GM19240 (cell line): ENCODE measurements around the gene PLEKHJ1.

Source experiments
- DNase-seq: peaks from one replicate; pipeline ENCODE4 v3.0.0; 2011; ENCODE audit warnings: low spot score; ENCODE audit not compliant: insufficient read length

PLEKHJ1 gene

DNA sequence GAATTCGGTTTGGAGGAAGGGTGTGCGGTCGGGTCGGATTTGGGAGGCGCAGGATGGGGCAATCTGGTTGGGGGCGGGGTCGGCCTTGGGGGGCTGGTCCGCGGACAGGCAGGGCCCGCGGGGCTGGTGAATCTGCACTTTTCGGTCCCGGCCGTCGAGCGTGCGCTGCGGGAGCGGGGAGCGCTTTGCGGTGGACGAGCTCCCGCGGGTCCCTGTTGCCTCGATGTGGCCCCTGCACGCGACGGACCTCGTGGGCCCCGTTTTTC is 34.0 kb upstream of the PLEKHJ1 start:
- DNase-seq: no peak

DNA sequence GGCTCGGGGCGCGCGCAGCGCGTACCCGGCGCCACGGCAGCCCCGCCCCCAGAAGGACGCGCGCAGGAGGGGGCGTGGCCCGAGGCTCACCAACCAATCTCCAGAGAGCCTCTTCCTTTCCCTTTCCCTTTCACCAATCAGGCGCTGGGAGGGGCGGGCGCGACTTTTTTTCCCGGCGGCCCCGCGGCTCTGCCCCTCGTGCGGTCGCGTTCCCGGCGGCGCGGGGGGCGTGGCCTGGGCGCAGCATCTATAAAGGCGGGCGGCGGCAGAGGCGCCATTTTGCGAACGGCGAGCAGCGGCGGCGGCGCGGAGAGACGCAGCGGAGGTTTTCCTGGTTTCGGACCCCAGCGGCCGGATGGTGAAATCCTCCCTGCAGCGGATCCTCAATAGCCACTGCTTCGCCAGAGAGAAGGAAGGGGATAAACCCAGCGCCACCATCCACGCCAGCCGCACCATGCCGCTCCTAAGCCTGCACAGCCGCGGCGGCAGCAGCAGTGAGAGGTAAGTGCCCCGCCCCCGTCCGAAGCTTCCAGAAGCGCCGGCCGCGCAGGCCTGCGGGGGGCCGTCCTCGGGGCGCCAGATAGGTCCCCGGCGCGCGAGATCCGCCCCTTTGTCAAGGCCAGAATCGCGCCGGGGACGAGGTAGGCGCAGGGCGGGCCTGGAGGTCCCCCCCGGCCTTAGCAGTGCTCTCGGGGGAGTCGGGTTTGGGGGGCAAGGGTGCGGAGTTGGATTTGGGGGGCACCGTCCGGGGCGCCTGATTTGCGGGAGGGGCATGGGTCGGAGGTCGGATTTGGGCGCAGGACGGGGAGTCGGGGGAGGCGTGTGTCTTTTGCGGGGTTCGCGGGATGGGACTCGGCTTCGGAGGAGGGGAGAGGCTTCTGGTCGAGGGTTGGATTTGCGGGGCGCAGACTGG is 33.4 kb upstream of the PLEKHJ1 start:
- peak; percentile 97 for DNase-seq

DNA sequence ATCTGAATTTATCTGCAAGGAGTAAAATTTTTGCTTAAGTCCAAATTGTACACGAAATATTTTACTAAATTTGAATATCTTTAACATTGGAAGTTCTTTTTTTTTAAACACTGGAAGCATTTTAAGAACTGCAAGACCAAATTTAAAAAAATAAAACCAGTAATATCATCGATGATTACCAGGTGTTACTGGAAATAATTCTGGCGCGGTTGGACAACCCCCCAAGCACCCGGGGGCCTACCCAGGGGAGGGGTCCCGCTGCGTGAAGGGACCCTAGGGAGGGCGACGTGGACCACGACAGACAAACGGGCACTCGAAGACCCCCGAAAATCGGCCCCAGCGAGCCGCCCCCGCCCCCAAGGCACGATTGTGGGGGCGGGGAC is 32.7 kb upstream of the PLEKHJ1 start:
- no peak for DNase-seq

DNA sequence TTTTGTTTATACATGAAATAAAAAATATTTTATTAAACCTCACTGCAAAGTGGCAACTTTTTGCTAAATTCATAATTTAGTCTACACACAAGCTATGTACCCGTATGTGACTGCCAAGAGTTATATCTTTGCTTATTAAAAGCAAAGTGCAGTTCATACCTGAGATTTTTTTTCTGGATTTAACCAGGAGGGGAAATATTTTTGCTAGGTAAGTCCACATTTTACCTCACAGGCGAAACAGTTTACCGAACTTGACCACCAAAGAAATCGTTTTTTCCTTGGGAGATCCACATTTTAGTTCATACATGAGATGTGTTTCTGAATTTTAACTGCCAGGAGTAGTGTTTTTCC is 32.3 kb upstream of the PLEKHJ1 start:
- no peak for DNase-seq

DNA sequence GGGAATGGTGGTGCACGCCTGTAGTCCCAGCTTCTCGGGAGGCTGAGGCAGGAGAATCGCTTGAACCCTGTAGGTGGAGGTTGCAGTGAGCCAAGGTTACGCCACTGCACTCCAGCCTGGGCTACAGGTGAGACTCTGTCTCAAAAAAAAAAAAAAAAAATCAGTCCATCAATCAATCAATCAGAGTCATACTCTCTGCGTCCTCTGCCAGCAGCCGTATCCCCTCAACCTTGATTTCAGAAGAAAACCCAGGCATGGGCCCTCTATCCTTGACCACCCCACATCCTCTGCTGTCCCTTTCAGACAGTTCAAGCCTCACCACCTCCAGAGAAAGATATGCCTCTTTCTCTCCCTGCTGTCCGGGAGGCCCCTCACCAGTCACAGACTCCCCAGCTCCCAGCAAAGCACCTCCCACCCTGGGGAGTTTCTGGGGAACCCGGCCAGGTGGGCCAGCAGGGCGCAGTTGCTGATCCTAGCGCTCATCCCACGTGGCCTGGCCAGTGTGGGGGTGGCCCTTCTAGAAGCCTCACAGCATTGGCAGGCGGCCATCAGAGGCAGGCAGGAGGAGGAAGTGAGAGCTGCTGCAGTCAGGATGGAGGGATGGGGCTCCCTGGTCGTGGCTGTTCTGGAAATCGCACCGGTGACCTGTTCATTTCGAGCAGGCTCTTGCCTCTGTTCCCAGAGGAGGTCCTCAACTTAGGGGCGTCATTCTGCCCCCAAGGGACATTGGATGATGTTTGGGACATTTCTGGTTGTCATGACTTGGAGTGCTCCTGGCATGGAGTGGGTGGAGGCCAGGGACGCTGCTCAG is 30.3 kb upstream of the PLEKHJ1 start:
- no peak for DNase-seq

DNA sequence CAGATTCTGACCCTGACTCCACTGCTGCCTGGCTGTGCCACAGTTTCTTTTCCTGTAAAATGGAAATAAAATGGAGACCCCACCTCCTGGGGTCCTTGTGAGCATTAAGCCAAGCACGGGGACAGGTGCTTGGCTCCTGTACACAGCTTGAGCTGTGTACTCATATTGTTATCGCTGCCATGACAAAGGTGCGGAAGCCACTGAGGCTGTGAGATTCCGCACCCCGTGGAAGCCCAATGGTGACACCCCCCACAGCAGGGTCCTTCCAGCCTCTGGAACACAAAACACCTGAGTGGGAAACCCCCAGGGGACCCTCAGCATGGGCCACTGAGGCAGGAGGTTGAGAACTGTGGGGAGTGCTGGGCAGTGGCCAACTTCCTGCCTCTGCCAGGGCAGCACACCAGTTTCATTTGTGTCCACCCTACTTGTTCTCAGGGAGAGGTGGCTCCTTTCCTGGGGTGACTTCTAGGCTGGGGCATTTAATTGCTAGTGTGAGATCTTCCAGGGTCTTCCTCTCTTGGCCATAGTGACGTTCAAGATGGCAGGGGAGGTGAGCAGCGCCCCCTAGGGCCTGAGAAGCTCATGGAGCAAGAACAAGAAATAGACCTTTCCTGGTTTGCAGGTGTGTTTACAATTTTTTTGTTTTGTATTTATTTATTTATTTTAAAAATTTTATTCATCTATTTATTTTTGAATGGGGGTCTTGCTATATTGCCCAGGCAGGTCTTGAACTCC is 25.5 kb upstream of the PLEKHJ1 start:
- DNase-seq: no peak

DNA sequence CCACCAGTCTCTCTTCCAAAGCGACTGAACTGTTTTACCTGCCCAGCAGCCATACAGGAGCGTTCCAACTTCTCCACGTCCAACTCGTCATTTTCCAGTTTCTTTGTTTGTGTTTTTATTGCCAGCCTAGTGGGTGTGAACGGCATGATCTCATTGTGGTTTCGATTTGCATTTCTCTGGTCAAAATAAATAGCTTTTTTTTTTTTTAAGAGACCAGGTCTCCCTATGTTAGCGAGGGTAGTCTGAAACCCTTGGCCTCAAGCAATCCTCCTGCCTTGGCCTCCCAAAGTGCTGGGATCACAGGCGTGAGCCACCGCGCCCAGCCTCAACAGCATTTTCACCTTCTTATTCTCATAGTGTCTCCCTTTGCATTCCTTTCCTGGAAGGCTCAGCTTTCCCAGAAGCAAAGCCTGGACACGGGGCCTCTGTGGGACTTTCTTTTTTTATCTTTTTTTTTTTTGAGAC is 24.2 kb upstream of the PLEKHJ1 start:
- no peak for DNase-seq

DNA sequence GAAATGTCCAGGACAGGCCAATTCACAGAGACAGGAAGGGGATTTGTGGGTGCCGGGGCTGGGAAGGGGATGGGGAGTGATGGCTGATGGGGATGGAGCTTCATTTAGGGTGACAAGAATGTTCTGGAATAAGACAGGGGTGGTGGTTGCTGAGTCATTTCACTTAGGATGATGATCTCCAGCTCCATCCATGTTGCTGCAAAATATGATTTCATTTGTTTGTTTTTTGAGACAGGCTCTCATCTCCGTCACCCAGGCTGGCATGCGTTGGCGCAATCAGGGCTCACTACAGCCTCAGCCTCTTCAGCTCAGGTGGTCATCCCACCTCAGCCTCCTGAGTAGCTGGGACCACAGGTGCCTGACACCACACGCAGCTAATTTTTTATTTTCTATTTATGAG is 23.2 kb upstream of the PLEKHJ1 start:
- no peak for DNase-seq

DNA sequence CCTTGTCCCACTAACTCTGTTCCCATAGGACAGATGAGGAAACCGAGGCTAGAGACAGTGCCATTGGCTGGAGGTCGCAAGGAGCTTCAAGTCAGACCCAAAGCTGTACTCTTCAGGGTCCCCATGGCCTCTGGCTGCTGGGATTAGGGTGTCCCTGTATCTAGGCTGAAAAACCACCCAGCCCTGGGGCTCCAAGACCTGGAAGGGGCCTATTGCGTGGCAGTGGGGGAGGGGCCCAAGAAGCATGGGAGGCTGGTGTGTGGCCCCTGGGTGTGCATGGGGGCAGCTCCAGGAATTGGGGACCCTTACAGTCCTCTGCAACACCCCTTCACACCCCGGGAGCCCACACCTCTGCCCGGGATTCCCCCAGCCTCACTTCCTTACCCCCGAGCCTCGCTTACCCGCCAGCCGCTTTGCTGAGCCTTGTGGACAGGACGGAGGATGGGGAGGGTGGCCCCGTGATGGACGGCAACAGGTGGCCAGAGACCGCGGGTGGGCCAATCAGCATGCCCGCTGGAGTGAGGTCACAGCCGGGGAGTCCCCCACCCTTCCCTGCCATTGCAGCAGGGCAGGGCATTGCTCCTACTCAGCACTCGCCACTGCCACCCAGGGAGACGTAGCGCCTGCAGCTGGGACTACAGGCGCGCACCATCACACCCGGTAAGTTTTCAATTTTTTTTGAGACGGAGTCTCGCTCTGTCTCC is 20.0 kb upstream of the PLEKHJ1 start, which contains the start of gene JSRP1:
Gene JSRP1, minus strand, starts transcription at position 436 of the 704 bp plus-strand sequence. CDS start 1,103 bp downstream, outside the sequence.
- DNase-seq: no peak

DNA sequence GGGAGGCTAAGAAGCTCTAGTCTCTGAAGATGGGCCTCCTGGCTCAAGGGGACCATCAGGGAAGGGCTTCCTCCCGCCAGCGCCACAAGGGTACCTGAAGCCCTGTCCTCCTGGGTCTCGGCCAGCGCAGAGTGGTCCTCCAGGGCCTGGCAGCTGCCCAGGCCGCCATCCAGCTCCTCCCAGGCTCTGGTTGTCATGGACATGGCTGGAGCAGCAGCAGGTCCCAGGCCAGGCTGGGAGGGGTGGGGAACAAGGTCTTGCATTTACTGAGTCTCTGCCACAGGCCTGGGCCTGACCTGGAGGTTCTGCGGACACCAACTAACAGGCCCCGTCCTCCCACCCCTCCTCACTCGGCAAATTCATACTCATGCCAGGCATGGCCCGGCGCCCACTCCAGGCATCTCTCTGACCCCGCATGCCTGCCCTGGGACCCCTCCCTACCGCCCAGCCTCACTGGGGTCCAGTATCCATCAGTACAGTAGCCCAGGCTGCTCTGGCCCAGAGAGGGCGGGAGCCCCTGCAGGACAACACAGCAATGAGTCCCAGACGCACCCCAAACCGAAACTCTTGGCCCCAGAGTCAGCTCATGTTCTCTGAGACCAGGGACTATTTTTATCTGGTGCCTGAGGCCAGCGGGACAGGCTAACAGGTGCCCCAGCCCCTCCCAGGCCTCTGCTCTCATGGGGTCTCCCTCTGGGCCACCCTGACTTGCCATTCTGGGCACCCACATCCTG is 19.1 kb upstream of the PLEKHJ1 start:
- DNase-seq: no peak

DNA sequence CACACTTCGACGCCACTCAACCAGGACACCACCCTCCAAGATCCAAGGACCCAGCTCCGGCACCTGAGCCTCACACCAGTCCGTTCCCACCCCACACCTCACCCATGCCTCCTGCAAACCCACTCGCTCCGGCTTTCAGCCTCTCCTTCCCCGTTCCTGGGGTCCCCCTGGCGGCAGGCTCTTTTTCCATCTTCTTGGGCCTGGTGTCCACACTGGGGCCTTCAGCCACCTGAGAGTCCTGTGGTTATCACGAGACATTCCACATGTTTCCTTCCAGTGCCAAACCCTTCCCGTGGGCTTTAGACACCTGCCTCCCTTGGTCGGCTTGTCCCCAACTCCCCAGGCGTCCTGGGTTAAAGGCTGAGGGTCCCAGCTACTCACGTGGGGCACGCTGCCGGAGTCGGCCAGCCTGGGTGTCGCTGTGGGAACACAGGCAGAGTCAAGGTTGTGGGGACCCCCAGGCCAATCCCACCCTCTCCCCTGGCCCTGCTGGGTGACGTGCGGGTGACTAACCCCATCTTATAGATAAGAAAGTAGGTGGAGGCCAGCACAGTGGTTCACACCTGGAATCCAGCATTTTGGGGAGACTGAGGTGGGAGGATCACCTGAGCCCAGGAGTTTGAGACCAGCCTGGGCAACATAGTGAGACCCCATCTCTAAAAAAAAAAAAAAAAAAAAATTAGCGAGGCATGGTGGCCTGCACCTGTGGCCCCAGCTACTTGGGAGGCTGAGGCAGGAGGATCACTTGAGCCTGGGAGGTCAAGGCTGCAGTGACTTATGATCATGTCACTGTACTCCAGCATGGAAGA is 18.1 kb upstream of the PLEKHJ1 start:
- no peak for DNase-seq

DNA sequence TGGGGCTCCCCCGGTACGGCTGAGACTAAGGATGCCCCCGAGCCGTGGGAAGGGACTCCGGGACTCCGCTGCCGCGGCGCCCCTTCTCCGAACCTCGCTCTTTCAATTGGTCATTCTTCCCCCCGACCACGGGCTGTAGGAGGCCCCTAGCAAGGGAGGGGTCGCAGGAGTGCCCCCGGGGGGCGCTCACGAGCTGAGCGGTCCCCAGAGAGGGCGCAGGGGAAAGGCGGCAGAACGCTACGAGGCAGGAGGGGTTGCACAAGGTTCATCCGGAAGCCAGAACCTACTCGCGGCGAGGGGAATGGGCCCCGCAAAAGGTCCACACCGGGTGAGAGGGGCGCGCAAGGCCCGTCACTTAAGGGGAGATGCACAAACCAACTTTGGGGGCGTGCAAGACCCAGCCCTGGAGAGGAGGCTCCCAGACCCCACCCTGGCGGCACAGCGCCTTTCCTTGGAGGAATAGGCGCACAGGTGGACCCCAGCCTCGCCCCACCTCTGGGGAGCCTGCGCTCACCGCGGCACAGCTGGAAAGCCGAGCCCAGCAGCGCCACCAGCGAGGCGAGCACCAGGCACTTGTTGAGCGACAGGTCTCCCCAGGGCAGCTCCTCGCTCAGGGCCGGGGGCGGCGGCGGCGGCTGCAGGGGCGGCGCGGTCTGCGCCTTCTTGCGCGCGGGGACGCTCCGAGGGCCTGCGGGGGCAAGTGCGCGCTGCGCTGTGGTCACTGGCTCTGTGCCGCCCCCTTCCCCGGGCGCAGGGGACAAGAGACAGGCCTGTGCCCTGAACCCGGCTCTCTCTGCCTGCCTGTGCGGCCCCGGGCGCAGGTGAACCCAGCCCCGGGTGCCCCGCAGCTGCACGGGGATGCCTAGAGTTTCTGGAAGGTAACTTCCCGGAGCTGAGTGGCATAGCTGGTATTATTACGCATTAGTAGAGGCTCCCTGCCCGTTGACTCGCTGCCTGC is 17.3 kb upstream of the PLEKHJ1 start:
- no peak for DNase-seq

DNA sequence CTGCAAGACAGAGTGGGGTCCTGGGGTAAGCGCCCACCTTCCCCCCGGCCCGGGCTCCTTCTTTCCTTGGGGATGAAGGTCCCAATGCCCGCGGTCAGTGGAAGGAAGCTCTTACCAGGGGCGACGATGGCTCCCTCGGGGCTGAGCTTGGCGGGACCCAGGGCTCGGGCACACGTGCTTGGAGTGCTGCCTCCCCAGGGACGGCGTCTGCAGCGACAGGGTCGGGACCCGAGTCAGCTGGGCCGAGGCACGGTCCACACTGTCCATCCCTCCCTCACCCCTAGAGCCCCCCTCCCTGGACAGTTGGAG is 16.6 kb upstream of the PLEKHJ1 start:
- no peak for DNase-seq

DNA sequence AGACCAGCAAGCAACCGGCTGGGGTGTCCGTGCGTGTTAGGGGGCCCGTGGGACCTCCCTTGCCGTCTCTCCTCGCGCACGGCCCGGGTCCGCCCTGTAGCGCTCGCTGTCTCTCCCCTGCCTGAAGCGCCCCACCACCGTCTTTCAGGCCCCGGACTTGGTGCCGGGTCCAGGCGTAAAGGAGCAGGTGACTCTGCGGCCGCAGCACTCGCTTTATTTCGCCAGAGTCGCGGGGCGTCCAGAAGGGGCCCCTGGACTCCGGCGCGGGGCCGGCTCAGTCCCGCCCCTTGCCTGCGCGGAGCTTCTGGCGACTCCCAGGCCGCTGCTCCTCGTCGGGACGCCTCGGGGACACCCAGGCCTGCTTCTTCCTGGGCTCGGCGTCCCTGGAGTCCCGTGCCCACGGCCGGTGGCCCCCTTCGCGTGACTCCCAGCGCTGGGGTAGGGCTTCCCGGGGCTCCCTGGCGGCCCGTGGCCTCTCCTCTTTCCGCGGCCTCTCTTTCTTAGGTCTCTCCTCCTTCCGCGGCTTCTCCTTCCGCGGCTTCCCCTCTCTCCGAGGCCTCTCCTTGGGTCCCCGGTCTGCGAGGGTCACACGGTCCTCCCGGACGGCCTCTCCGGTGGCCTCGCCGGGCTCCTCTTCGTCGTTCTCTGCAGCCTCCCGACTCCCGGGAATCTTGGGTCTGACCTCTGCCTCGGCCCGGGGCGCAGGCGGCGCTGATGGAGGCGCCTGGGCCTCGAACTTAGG is 16.1 kb upstream of the PLEKHJ1 start:
- DNase-seq: no peak

DNA sequence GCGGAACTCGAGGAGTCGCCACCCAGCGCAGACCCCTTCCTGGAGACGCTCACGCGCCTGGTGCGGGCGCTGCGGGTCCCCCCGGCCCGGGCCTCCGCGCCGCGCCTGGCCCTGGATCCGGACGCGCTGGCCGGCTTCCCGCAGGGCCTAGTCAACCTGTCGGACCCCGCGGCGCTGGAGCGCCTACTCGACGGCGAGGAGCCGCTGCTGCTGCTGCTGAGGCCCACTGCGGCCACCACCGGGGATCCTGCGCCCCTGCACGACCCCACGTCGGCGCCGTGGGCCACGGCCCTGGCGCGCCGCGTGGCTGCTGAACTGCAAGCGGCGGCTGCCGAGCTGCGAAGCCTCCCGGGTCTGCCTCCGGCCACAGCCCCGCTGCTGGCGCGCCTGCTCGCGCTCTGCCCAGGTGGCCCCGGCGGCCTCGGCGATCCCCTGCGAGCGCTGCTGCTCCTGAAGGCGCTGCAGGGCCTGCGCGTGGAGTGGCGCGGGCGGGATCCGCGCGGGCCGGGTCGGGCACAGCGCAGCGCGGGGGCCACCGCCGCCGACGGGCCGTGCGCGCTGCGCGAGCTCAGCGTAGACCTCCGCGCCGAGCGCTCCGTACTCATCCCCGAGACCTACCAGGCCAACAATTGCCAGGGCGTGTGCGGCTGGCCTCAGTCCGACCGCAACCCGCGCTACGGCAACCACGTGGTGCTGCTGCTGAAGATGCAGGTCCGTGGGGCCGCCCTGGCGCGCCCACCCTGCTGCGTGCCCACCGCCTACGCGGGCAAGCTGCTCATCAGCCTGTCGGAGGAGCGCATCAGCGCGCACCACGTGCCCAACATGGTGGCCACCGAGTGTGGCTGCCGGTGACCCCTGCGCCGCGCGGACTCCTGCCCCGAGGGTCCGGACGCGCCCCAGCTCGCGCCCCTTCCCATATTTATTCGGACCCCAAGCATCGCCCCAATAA is 15.3 kb upstream of the PLEKHJ1 start:
- DNase-seq: no peak

DNA sequence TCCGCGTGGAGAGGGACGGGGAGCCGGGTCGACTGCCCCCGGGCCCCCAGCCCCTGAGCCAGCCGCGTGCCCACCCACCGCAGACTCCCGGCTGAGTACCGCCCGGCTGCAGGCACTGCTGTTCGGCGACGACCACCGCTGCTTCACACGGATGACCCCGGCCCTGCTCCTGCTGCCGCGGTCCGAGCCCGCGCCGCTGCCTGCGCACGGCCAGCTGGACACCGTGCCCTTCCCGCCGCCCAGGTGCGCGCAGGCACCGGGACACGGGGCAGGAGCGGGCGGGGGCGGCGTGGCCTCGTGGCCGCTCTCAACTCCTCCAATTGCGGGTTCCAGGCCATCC is 14.6 kb upstream of the PLEKHJ1 start:
- no peak for DNase-seq
